ENCODE data around the gene KCNMB1. TPM values are rescaled to one million over a fixed set of nuclear protein-coding genes. Genes with fewer than 3 reads are reported as not detected.

KCNMB1 gene
- total and polyA plus RNA-seq, 2 of the 13 experiments (the other 11 are each of a cell fraction or from before 2014, with no cell fraction given) = not detected

GRCh38 chr5:170338291-170338690 lies 50.9 kb downstream of the KCNMB1 start:
- ATAC-seq (no peak), DNase-seq (ENCODE audit: low spot score) (no peak), FAIRE-seq (no peak)
- Histone ChIP-seq H3K4me2 (ENCODE audit: low read depth, low read length) (no peak overlapping the region), H3K27ac (ENCODE audit: extremely low read length, insufficient read depth, low read length) (no peak overlapping the region), H3K9me3 (ENCODE audit: low read length) (no peaks in the 10 kb centered on the region), H3K27me3 (ENCODE audit: control insufficient read depth in 1 of 2, insufficient read depth in 2 of 2, low read length in 2 of 2) (peaks cover 1 to 3% of the 10 kb centered on the region in 2 experiments; a peak in 2 of 5 replicates), H4K20me1 (ENCODE audit: insufficient read depth, low read length) (no peaks in the 10 kb centered on the region), H3K9ac (ENCODE audit: insufficient read depth, low read depth, low read length) (no peak overlapping the region), H2AFZ (ENCODE audit: low read length) (no peak overlapping the region), H3K4me1 (ENCODE audit: insufficient read depth, low read length) (no peaks in the 10 kb centered on the region), H3K79me2 (ENCODE audit: insufficient read depth, low read length) (no peaks in the 10 kb centered on the region), H3K36me3 (replicated peaks in 1 of 2; ENCODE audit: control insufficient read depth in 1 of 2, insufficient read depth in 2 of 2, low read length in 2 of 2) (no peaks in the 10 kb centered on the region), H3K4me3 (replicated peaks in 1 of 3; ENCODE audit: insufficient read depth in 1 of 3, low read depth in 2 of 3, low read length in 3 of 3) (no peak overlapping the region)
- intact Hi-C loops (cut with micrococcal nuclease; ENCODE audit: unreplicated experiment) (no loop called here), in situ Hi-C loops (cut with HindIII; ENCODE audit: extremely low pct_ligation_motif_present, low pct_unique_long_range_greater_than_20kb) (no loop called here)
- CTCF ChIA-PET (ENCODE audit: low intra/inter-chr PET ratio, low total read pairs) = no interaction called here
- TF ChIP-seq ZNF34 (CRISPR knock-in tag; IDR thresholded peaks at IDR 0.05; ENCODE audit: borderline replicate concordance) = no peak
- no peak for TF ChIP-seq GRHL1 (CRISPR knock-in tag; conservative IDR thresholded peaks at IDR 0.05)
- no peak for TF ChIP-seq ZNF280D (CRISPR knock-in tag; IDR thresholded peaks at IDR 0.05)
- no peak for TF ChIP-seq ZFY (CRISPR knock-in tag; IDR thresholded peaks at IDR 0.05)
- no TSS peak for BruUV-seq (replicated peaks)
- POLR2A ChIA-PET = no interaction called here
- 19% methylated on average over 4 of the region's 4 CpGs for WGBS (ENCODE audit: low lambda C conversion rate)
